Lower leg skin (tissue), 4 donors: ENCODE measurements around the gene ECT2. TPM values are rescaled to one million over a fixed set of nuclear protein-coding genes. Genes with fewer than 3 reads are reported as not detected.
"Not testable (repeated sequence)": the region's sequence is repeated elsewhere in the genome, so short reads cannot be mapped to it uniquely, and the experiment has no call there.

Source experiments
- DNase-seq, 2 donors: peaks; one replicate each; pipeline ENCODE4 v3.0.0-alpha.2; 2019; ENCODE audit warnings: low spot score in 2 of 2
- H3K4me3 ChIP-seq: fragments of 200-600 bp; sonication (generic); 2 replicates; pipeline ENCODE4 v1.5.1; 2017; ENCODE audit warnings: mild to moderate bottlenecking, low read depth; ENCODE audit not compliant: poor library complexity, severe bottlenecking
- POLR2A ChIP-seq, 2 donors: fragments of 450-650 bp; IDR thresholded peaks; one replicate each; pipeline ENCODE4 v1.6.1; 2016 to 2017; ENCODE audit warnings: antibody characterized with exemption in 2 of 2, mild to moderate bottlenecking in 1 of 2, moderate library complexity in 1 of 2
- WGBS, 2 donors: methylation state at CpG; one replicate each; pipeline ENCODE4 v1.1.5; 2018; 5-methylcytosine and 5-hydroxymethylcytosine counted together
- intact Hi-C: fragments of 100-400 bp; cut with DNase I; formaldehyde crosslinking; loops from one replicate; pipeline ENCODE4 v1.15.0; 2023; ENCODE audit warnings: low total_unique reads
- total RNA-seq, 4 donors: library from RNA; depleted of rRNA; stranded (reverse); fragments of >200 nt; gene quantifications; one replicate each; pipeline ENCODE4 v1.1.0, GENCODE V29; 2016
- TF ChIP-seq, protein P1 (sequence below), 3 donors: fragments of 450-650 bp; IDR thresholded peaks; one replicate each; pipeline ENCODE4 v1.5.1; 2016; ENCODE audit warnings: antibody characterized with exemption in 3 of 3, mild to moderate bottlenecking in 3 of 3, moderate library complexity in 2 of 3

ECT2 gene
- total RNA-seq, 4 donors from 2014 or later: 8.3 to 11.7 (median 10.8) TPM

GRCh38 chr3:172814738-172815137 is 64.2 kb downstream of the ECT2 start:
- intact Hi-C loops: no loop called here
- no peak for DNase-seq
- H3K4me3 ChIP-seq: no peak overlapping the region
- 83 to 92% methylated on average over 1 of the region's 1 CpG for WGBS, 2 donors
- TF ChIP-seq, protein P1, sequence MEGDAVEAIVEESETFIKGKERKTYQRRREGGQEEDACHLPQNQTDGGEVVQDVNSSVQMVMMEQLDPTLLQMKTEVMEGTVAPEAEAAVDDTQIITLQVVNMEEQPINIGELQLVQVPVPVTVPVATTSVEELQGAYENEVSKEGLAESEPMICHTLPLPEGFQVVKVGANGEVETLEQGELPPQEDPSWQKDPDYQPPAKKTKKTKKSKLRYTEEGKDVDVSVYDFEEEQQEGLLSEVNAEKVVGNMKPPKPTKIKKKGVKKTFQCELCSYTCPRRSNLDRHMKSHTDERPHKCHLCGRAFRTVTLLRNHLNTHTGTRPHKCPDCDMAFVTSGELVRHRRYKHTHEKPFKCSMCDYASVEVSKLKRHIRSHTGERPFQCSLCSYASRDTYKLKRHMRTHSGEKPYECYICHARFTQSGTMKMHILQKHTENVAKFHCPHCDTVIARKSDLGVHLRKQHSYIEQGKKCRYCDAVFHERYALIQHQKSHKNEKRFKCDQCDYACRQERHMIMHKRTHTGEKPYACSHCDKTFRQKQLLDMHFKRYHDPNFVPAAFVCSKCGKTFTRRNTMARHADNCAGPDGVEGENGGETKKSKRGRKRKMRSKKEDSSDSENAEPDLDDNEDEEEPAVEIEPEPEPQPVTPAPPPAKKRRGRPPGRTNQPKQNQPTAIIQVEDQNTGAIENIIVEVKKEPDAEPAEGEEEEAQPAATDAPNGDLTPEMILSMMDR (IDR thresholded peaks at IDR 0.05): no peak
- no peak for TF ChIP-seq POLR2A (IDR thresholded peaks at IDR 0.05)

DNA sequence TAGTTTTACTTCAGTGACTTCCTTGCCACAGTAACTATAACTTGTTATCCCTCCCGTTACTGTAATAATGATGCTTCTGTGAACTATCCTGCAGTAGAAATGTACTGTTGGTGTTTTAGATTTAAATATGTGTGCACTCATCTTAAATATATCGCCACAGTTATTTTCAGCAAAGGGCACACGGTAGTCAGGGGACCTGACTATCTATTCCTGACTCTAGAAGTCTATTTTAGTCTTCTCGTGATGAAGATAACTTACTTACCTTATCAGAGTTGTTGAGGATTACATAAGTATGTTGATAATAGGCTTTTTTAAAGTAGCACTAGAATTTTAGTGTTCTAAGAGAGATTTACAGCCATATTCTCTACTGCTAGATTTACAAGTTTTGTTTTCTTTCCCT is 65.3 kb downstream of the ECT2 start:
- no peak overlapping the region for H3K4me3 ChIP-seq
- intact Hi-C loops: no loop called here
- DNase-seq: no peak
- no peak for TF ChIP-seq POLR2A (IDR thresholded peaks at IDR 0.05)
- TF ChIP-seq, protein P1 (IDR thresholded peaks at IDR 0.05): no peak
- WGBS, 2 donors: 92 to 97% methylated on average over 4 of the region's 4 CpGs

DNA sequence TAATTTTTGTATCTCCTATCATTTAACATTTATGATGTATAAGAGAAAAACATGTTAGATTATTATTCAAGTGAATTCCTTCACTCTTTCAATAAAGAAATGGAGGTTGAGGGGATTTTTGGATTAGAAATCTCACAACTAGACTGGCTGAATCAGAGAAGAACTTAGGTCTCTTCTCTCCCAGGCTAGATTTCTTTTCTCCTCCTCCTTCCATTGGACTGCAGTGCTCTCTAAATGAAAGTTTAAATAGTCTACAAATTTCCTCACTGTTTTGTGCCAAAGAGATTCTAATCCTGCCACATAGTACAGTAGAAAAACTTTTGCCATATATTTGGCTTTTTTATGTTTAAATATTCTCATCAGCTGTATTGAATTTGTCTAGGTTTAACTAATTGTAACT is 65.8 kb downstream of the ECT2 start:
- no peak overlapping the region for H3K4me3 ChIP-seq
- intact Hi-C loops: no loop called here
- no peak for DNase-seq
- TF ChIP-seq POLR2A (IDR thresholded peaks at IDR 0.05): no peak
- TF ChIP-seq, protein P1 (IDR thresholded peaks at IDR 0.05): no peak

DNA sequence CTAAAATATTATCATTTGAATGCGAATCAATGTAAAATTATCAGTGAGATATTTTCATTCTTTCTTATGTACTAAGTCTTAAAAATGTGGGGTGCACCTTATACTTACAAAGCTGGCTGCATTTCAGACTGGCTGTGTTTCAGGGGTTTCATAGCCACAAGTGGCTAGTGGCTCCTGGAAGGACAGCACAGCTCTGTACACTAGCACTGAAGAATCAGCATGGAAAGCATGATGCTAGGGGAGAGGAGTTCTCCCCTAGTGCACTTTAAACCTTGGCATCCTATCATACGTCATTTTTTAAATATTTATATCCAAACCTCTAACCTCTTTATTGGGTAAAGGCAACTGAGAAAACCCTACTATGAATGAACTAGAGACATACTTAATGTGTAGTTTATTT is 66.4 kb downstream of the ECT2 start:
- no peak for DNase-seq
- no peak overlapping the region for H3K4me3 ChIP-seq
- intact Hi-C loops: no loop called here
- TF ChIP-seq, protein P1 (IDR thresholded peaks at IDR 0.05): no peak
- no peak for TF ChIP-seq POLR2A (IDR thresholded peaks at IDR 0.05)
- WGBS, 2 donors: 93 to 95% methylated on average over 2 of the region's 2 CpGs

GRCh38 chr3:172820492-172820891 is 70.0 kb downstream of the ECT2 start:
- TF ChIP-seq, protein P1 (IDR thresholded peaks at IDR 0.05): no peak
- no peak for TF ChIP-seq POLR2A (IDR thresholded peaks at IDR 0.05)
- no peak overlapping the region for H3K4me3 ChIP-seq
- intact Hi-C loops: no loop called here
- 42 to 71% methylated on average over 2 of the region's 2 CpGs for WGBS, 2 donors
- no peak for DNase-seq

DNA sequence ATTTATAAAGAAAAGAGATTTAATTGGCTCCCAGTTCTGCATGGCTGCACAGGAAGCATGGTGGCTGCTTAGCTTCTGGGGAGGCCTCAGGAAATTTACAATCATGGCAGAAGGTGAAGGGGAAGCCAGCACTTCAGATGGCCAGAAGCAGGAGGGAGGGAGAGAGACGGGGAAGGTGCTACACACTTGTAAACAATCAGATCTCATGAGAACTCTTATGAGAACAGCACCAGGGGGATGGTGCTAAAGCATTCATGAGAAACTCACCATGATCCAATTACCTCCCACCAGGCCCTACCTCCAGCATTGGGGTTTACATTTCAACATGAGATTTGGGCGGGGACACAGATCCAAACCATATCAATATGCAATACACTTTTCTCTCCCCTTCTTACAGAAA is 73.7 kb downstream of the ECT2 start:
- WGBS, 2 donors: 91 to 94% methylated on average over 2 of the region's 2 CpGs
- TF ChIP-seq, protein P1 (IDR thresholded peaks at IDR 0.05): no peak
- no peak for TF ChIP-seq POLR2A (IDR thresholded peaks at IDR 0.05)
- no peak overlapping the region for H3K4me3 ChIP-seq
- intact Hi-C loops: no loop called here
- DNase-seq: no peak

- H3K4me3 ChIP-seq, intact Hi-C loops, DNase-seq: not testable (repeated sequence)
- 95 to 99% methylated on average over 2 of the region's 2 CpGs for WGBS, 2 donors
Measured at GRCh38 chr3:172827231-172827630, 76.7 kb downstream of the ECT2 start.
